ENCODE data around the gene ZNF566. TPM values are rescaled to one million over a fixed set of nuclear protein-coding genes. Genes with fewer than 3 reads are reported as not detected.

ZNF566 gene
- total RNA-seq, 4 donors from 2014 or later, result 8.1 to 22.7 (median 12.2) TPM

DNA sequence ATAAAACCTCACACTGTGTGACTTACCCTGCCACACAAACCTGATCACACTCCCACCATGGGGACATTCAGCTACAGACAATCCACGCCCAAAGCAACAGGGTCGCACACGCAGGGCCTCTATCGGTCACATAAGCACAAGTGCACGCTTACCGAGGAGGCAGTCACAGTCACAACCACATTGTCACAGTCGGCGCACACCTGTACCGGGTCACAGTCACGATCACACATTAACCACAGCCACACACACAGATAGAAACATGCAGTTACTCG is 579 bp downstream of the ZNF566 start:
- TF ChIP-seq, protein P1, sequence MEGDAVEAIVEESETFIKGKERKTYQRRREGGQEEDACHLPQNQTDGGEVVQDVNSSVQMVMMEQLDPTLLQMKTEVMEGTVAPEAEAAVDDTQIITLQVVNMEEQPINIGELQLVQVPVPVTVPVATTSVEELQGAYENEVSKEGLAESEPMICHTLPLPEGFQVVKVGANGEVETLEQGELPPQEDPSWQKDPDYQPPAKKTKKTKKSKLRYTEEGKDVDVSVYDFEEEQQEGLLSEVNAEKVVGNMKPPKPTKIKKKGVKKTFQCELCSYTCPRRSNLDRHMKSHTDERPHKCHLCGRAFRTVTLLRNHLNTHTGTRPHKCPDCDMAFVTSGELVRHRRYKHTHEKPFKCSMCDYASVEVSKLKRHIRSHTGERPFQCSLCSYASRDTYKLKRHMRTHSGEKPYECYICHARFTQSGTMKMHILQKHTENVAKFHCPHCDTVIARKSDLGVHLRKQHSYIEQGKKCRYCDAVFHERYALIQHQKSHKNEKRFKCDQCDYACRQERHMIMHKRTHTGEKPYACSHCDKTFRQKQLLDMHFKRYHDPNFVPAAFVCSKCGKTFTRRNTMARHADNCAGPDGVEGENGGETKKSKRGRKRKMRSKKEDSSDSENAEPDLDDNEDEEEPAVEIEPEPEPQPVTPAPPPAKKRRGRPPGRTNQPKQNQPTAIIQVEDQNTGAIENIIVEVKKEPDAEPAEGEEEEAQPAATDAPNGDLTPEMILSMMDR (IDR thresholded peaks at IDR 0.05), result no peak
- DNase-seq (ENCODE audit: low spot score), result no peak
- ATAC-seq (ENCODE audit: low FRiP score), result no peak

DNA sequence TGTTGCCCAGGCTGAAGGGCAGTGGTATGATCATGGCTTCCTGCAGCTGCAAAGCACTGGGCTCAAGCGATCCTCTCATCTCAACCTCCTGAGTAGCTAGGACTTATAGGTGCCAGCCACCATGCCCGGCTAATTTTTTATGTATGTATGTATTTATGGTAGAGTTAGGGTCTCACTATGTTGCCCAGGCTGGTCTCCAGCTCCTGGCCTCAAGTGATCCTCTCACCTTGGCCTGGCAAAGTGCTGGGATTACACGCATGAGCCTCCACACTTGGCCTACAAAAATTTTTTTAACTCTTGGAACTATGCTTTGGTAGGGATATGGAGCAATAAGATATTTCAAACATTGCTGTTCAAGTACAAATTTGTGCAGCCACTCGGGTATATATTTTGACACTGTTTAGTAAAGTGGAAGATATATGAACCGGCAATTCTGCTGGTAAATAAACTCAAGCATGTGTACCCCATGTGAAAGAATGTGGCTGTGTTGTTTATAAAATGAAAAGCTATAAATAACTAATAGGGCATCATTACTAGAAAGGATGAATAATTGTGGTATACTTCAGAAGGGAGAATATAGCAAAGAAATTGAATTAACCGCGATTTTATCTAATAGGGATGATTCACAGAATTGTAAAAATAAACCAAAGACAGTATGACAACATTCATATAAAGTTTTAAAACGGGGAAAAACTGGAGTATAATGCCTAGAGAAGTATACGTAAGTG is 1.1 kb downstream of the ZNF566 start:
- TF ChIP-seq, protein P1 (IDR thresholded peaks at IDR 0.05), result no peak

DNA sequence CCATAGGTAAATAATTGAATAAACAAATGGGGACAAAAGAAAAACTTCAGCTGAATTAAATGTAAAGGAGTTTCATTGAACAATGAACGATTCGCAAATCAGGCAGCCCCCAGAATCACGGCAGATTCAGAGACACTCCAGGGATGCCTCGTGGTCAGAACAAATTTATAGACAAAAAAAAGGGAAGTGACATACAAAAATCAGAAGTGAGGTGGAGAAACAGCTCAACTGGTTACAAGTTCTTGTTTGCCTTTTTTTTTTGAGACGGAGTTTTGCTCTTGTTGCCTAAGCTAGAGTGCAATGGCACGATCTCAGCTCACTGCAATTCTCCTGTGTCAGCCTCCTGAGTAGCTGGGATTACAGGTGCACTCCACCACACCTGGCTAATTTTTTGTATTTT is 5.7 kb downstream of the ZNF566 start:
- DNase-seq (ENCODE audit: low spot score), result no peak
- ATAC-seq (ENCODE audit: low FRiP score), result no peak
- TF ChIP-seq, protein P1 (IDR thresholded peaks at IDR 0.05), result no peak

More for the DNA sequence above, 1.1 kb downstream of the ZNF566 start:
- ATAC-seq (ENCODE audit: low FRiP score) (no peak), DNase-seq (ENCODE audit: low spot score) (no peak)

DNA sequence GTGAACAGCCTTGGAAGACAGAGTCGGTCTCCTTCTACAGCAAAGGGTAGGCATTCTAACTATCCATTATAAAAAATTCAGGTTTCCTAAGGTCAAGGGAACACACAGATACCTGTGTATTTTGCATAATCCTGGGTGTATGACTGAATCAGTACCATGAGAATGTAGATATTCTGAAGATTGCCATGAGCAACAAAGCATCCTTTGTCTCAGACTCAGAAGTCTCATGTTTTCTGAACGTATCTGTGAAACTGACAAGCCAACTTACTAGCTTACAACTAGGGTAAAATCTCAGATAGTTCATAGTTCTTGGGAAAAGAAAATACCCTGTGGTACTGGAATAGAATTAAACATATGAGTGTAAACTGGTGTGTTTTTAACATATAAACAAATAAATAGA is 6.5 kb downstream of the ZNF566 start:
- ATAC-seq (ENCODE audit: low FRiP score), result no peak
- TF ChIP-seq, protein P1 (IDR thresholded peaks at IDR 0.05), result no peak
- DNase-seq (ENCODE audit: low spot score), result no peak

DNA sequence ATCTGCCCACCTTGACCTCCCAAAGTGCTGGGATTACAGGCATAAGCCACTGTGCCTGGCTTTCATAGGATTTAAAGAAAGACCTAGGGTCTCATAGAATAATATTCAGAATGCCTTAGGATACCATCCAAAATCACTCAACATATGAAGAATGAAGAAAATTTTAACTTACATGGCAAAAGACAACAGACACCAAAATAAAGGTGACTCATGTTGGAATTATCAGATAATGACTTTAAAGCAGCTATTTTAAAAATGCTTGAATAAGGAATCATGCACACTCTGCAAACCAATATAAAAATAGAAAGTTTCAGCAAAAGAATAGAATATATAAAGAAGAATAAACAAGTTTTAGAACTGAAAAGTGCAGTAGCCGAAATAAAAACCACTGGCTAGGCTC is 29.3 kb downstream of the ZNF566 start:
- DNase-seq (ENCODE audit: low spot score) (no peak), ATAC-seq (ENCODE audit: low FRiP score) (no peak)
- TF ChIP-seq, protein P1 (IDR thresholded peaks at IDR 0.05), result no peak

DNA sequence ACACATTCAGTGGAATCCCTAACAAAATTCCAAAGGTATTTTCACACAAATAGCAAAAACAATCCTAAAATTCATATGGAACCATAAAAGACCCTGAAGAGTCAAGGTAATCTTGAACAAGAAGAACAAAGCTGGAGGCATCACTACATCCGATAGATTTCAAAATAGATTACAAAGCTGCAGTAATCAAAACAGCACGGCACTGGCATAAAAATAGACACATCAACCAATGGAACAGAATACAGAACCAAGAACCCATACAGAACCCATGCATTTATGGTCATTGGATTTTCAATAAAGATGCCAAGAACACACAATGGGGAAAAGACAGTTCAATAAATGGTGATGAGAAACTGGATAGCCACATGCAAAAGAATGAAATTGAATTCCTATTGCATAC is 32.5 kb downstream of the ZNF566 start:
- DNase-seq (ENCODE audit: low spot score) (no peak), ATAC-seq (ENCODE audit: low FRiP score) (no peak)
- TF ChIP-seq, protein P1 (IDR thresholded peaks at IDR 0.05), result no peak

DNA sequence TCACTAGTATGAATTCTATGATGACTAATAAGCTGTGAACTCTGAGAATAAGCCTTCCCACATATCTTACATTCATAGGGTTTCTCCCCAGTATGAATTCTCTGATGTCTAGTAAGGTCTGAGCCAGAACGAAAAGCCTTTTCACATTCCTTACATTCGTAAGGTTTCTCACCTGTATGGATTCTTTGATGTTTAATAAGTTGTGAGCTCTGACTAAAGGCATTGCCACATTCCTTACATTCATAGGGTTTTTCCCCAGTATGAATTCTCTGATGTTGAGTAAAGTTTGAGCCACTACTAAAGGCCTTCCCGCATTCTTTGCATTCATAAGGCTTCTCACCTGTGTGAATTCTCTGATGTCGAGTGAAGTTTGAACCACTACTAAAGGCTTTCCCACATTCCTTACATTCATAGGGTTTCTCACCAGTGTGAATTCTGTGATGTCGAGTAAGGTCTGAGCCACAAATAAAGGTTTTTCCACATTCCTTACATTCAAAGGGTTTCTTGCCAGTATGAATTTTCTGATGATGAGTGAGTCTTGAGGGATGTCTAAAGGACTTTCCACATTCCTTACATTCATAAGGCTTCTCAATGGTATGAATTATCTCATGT is 40.2 kb downstream of the ZNF566 start:
- TF ChIP-seq, protein P1 (IDR thresholded peaks at IDR 0.05), result no peak
- DNase-seq (ENCODE audit: low spot score), result no peak
- no peak for ATAC-seq (ENCODE audit: low FRiP score)
